IPS-11a (cell line): Measurements from ENCODE around the gene MARS2.
"Not testable (repeated sequence)": the region's sequence is repeated elsewhere in the genome, so short reads cannot be mapped to it uniquely, and the experiment has no call there.

Experiments
- H3K4me3 ChIP-seq: one replicate; pipeline ENCODE4 v1.5.1; 2013; ENCODE audit warnings: low read depth, low read length, control low read depth

MARS2 gene

DNA sequence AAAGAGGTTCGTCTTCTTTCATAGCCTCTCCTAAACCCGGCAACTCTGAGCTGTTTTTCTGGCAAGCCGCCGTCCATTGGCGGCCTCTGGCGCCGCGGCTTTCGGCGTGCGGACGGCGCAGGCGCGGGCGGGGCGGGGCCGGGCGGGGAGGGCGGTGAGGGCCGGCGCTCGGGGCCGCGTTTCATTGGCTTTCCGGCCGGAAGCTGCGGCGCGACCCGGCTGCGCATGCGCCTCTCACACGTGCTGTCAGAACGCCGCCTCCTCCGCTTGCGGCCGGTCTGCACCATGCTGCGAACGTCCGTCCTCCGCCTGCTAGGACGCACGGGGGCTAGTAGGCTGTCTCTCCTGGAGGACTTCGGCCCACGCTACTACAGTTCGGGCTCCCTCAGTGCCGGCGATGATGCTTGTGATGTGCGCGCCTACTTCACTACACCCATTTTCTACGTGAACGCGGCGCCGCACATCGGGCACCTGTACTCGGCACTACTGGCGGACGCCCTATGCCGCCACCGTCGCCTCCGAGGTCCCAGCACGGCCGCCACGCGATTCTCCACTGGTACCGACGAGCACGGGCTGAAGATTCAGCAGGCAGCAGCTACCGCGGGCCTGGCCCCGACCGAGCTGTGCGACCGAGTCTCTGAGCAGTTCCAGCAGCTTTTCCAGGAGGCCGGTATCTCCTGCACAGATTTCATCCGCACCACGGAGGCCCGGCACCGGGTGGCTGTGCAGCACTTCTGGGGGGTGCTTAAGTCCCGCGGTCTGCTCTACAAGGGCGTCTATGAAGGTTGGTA is at the start of gene MARS2:
Gene MARS2 (plus strand): TSS at position 249 of the 791 bp plus-strand sequence. CDS start 37 bp downstream, at position 286.
- peak within 1 kb of the TSS; percentile 89 for H3K4me3 ChIP-seq

DNA sequence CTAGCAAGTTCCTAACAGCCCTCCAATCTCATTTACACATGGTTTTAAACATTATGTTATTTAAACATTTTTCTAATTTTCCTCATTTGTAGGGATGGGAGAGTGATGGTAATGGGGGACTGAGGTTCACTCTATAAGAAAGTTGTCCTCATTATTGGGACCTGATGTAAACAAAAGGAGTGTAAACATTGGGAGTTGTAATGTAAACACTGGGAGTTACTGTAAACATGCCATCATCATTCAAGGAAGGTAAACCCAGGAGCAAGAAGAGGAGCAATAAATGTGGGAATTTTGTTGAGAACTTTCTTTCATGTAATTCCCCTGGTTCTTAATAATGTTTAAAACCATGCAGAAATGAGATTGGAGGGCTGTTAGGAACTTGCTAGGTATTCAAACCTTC is 47.6 kb upstream of the MARS2 start:
- H3K4me3 ChIP-seq = no peak overlapping the region

- no peak overlapping the region for H3K4me3 ChIP-seq
These were observed 43.5 kb upstream of the MARS2 start for GRCh38 chr2:197661626-197662025.

DNA sequence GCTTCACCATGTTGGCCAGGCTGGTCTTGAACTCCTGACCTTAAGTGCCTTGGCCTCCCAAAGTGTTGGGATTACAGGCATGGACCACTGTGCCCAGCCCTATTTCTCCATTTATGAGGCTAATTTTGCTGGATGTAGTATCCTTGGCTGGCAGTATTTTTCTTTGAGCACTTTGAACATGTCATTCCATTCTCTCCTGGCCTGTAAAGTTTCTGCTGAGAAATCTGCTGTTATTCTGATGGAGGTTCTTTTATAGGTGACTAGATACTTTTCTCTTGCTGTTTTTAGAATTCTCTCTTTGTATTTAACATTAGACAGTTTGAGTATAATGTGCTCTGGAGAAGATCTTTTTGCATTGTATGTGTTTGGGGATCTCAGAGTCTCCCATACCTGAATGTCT is 38.9 kb upstream of the MARS2 start:
- no peak overlapping the region for H3K4me3 ChIP-seq

- no peak overlapping the region for H3K4me3 ChIP-seq
These were observed 36.9 kb upstream of the MARS2 start for GRCh38 chr2:197668296-197668695.

DNA sequence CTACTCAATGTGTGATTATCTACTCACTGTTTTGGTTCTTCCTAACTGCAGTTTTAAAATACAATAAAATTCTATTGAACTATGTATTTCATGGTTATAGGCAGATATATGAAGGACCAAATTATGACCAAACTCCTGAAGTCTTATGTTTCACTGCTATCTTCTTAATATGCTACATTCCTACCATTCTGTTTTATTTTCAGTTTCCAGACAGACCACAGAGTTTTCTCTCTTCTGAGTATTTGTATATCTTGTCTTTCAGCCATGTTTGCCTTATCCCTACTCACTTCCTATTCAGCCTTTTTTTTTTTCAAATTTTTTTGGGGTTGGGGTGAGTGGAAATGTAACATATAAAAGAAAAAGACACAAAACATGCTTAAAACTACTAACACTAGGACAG is 36.1 kb upstream of the MARS2 start:
- no peak overlapping the region for H3K4me3 ChIP-seq

GRCh38 chr2:197672371-197672893 is 32.7 kb upstream of the MARS2 start:
- no peak overlapping the region for H3K4me3 ChIP-seq

- H3K4me3 ChIP-seq = no peak overlapping the region
These were observed 32.1 kb upstream of the MARS2 start for GRCh38 chr2:197673106-197673505.

DNA sequence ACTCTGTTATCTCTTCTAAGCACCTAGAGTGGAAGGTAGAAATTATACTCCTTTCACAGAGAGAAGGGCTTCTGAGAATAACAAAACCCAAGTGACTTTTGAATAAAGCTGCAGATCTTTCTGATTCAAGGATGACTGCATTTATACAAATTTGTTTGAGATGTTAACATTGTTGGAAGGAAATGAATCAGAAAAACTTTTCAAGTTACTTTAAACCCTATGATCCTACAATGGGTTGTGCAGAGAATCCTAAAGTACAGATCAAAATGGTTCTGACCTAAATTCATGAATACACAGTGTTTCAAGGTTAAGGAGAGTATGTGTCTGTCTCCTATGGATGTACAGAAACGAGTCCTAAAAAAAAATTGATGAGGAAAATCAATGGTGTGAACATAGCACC is 31.6 kb upstream of the MARS2 start:
- no peak overlapping the region for H3K4me3 ChIP-seq

GRCh38 chr2:197674060-197674459 is 31.1 kb upstream of the MARS2 start:
- no peak overlapping the region for H3K4me3 ChIP-seq

GRCh38 chr2:197674591-197674990 is 30.6 kb upstream of the MARS2 start:
- H3K4me3 ChIP-seq = no peak overlapping the region

DNA sequence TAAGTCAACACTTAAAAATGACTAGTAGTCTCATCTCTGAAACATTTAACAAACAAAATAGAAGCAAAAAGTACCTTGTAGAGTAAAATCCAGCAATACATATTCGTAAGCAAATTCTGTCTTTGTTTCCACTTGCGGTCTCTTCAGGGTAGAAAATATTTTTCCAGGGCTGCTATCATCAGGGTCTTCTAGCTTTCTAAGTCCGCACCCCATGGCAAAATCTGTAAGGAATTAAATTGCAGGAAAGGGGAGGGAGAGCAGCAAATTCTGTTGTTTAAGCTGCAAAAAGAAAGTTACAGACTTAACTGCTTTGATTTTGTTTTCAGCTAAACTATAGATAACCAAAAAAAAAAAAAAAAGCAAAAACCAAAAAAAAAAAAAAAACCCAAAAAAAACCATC is 29.9 kb upstream of the MARS2 start, which contains the start of gene RFTN2:
Gene RFTN2 (minus strand): TSS at position 342 of the 400 bp plus-strand sequence. CDS start 129 bp downstream, at position 213.
- H3K4me3 ChIP-seq = no peak within 1 kb of the TSS

DNA sequence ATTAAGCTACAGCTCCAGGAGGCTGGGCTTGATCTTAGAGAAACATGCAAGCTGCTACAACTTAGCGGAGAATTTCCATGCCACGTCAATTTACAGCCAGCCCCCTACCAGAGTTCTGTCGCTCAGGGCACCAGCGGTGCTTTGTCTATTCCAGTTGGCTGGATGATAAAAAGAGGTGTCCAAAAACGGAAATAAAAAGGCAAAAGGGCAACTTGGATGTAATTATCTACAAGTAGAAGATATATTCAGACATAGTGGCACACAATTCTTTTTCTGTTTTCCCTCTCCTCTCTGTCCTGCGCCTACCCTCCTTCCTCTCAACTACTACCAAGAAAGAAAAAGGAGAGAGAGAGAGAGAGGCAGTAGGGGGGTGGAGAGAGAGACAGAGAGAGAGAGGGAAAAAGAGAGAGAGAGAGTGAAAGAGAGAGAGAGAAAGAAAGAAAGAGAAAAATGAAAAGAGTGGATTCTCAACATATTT is 29.4 kb upstream of the MARS2 start:
- no peak overlapping the region for H3K4me3 ChIP-seq

- H3K4me3 ChIP-seq = no peak overlapping the region
These were observed 28.1 kb upstream of the MARS2 start for GRCh38 chr2:197677056-197677455.

DNA sequence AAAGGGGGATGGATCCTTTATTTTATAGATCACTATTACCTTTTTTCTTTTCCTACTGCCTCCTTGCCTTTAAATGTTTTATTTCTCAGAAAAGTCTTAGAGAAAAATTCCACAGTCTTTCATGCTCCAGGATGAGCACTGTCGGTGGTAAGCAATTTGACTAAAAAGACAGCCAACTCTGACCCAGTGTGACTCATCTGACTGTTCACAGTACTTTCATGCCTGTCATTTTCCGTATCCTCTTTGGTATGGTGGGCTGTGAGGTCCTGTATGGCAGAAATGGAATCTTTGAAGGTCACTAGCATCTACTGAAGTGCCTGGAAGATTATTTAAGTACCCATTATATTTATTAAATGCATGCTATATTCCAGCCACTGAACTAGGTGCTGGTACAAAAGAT is 27.7 kb upstream of the MARS2 start:
- H3K4me3 ChIP-seq = no peak overlapping the region

DNA sequence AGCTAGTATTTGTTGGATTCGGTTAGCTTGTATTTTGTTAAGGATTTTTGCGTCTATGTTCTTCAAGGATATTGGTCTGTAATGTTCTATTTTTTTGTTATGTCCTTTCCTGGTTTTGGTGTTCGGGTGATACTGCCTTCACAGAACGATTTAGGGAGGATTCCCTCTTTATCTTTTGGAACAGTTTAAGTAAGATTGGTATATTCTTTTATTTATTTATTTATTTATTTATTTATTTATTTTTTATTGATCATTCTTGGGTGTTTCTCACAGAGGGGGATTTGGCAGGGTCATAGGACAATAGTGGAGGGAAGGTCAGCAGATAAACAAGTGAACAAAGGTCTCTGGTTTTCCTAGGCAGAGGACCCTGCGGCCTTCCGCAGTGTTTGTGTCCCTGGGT is 10.0 kb upstream of the MARS2 start:
- H3K4me3 ChIP-seq = not testable (repeated sequence)

DNA sequence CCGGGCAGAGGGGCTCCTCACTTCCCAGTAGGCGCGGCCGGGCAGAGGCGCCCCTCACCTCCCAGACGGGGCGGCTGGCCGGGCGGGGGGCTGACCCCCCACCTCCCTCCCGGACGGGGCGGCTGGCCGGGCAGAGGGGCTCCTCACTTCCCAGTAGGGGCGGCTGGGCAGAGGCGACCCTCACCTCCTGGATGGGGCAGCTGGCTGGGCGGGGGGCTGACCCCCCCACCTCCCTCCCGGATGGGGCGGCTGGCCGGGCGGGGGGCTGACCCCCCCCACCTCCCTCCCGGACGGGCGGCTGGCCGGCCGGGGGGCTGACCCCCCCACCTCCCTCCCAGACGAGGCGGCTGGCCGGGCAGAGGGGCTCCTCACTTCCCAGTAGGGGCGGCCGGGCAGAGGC is 9.2 kb upstream of the MARS2 start:
- not testable (repeated sequence) for H3K4me3 ChIP-seq

GRCh38 chr2:197696571-197696970 is 8.6 kb upstream of the MARS2 start:
- not testable (repeated sequence) for H3K4me3 ChIP-seq

DNA sequence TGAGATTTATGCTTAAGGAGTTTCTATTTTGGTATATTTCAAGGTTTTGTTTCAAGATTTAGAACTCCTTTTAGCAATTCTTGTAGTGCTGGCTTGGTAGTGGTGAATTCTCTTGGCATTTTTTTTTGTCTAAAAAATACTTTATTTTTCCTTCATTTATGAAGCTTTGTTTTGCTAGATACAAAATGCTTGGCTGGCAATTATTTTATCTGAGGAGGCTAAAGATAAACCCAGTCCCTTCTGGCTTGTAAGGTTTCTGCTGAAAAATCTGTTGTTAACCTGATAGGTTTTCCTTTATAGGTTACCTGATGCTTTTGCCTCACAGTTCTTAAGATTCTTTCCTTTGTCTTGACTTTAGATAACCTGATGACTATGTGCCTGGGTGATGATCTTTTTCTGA is 5.4 kb upstream of the MARS2 start:
- not testable (repeated sequence) for H3K4me3 ChIP-seq

GRCh38 chr2:197700960-197701359 is 4.2 kb upstream of the MARS2 start:
- H3K4me3 ChIP-seq = no peak overlapping the region

GRCh38 chr2:197704434-197705120 is 592 bp upstream of the MARS2 start:
- peak overlapping the region; percentile 62 for H3K4me3 ChIP-seq
